Ectodermal cell (in vitro differentiated cells): ENCODE results near the gene DCBLD1.

Experiments used
- H3K27ac ChIP-seq: 2 replicates; pipeline ENCODE4 v1.7.0; 2013; ENCODE audit warnings: mild to moderate bottlenecking, low read depth, low read length; ENCODE audit not compliant: insufficient read depth, poor library complexity, severe bottlenecking
- H3K27me3 ChIP-seq: 2 replicates; pipeline ENCODE4 v1.7.0; 2013; ENCODE audit warnings: mild to moderate bottlenecking, low read length; ENCODE audit not compliant: insufficient read depth, control insufficient read depth, poor library complexity, severe bottlenecking
- H3K36me3 ChIP-seq: one replicate; pipeline ENCODE4 v1.7.0; 2013; ENCODE audit warnings: low read length; ENCODE audit not compliant: control insufficient read depth, insufficient read depth
- H3K4me1 ChIP-seq: one replicate; pipeline ENCODE4 v1.7.0; 2013; ENCODE audit warnings: low read length; ENCODE audit not compliant: control insufficient read depth, insufficient read depth
- H3K4me3 ChIP-seq: 2 replicates; pipeline ENCODE4 v1.7.0; 2013; ENCODE audit warnings: low read depth, low read length, control low read depth; ENCODE audit not compliant: insufficient read depth
- H3K9me3 ChIP-seq: 2 replicates; pipeline ENCODE4 v1.7.0; 2013; ENCODE audit warnings: mild to moderate bottlenecking, low read length, moderate library complexity; ENCODE audit not compliant: control insufficient read depth
- WGBS, 2 experiments: methylation state at CpG; one replicate each; pipeline ENCODE4 v1.1.7; 2013; ENCODE audit warnings: missing lambda C conversion rate in 2 of 2; 5-methylcytosine and 5-hydroxymethylcytosine counted together

The DCBLD1 gene

GRCh38 chr6:117496383-117496990 is 14.0 kb downstream of the DCBLD1 start:
- no peak overlapping the region for H3K27ac ChIP-seq
- H3K27me3 ChIP-seq = no peaks in the 10 kb centered on the region
- H3K9me3 ChIP-seq = no peaks in the 10 kb centered on the region
- 78 to 100% methylated on average over 1 of the region's 1 CpG for WGBS, 2 experiments
- H3K4me1 ChIP-seq = no peaks in the 10 kb centered on the region
- H3K4me3 ChIP-seq = no peak overlapping the region
- H3K36me3 ChIP-seq = no peaks in the 10 kb centered on the region

- Histone ChIP-seq H3K36me3 (no peaks in the 10 kb centered on the region), H3K9me3 (no peaks in the 10 kb centered on the region), H3K27ac (no peak overlapping the region), H3K27me3 (no peaks in the 10 kb centered on the region), H3K4me3 (no peak overlapping the region), H3K4me1 (no peaks in the 10 kb centered on the region)
- 89% methylated on average over 1 of the region's 1 CpG for WGBS, 2 experiments
Measured at GRCh38 chr6:117497237-117497636, 14.8 kb downstream of the DCBLD1 start.

GRCh38 chr6:117498159-117498558 is 15.7 kb downstream of the DCBLD1 start:
- WGBS, 2 experiments = 47 to 100% methylated on average over 1 to 2 of the region's 2 CpGs
- Histone ChIP-seq H3K9me3 (no peaks in the 10 kb centered on the region), H3K27me3 (no peaks in the 10 kb centered on the region), H3K4me1 (no peaks in the 10 kb centered on the region), H3K27ac (no peak overlapping the region), H3K4me3 (no peak overlapping the region), H3K36me3 (no peaks in the 10 kb centered on the region)

GRCh38 chr6:117501722-117502121 is 19.2 kb downstream of the DCBLD1 start:
- WGBS, 2 experiments = 74 to 77% methylated on average over 2 of the region's 2 CpGs
- no peaks in the 10 kb centered on the region for H3K4me1 ChIP-seq
- no peaks in the 10 kb centered on the region for H3K36me3 ChIP-seq
- H3K27ac ChIP-seq = no peak overlapping the region
- H3K27me3 ChIP-seq = no peaks in the 10 kb centered on the region
- no peak overlapping the region for H3K4me3 ChIP-seq
- H3K9me3 ChIP-seq = no peaks in the 10 kb centered on the region

GRCh38 chr6:117502580-117502979 is 20.1 kb downstream of the DCBLD1 start:
- no peak overlapping the region for H3K4me3 ChIP-seq
- H3K27ac ChIP-seq = no peak overlapping the region
- no peaks in the 10 kb centered on the region for H3K36me3 ChIP-seq
- WGBS, 2 experiments = 80% methylated on average over 1 of the region's 1 CpG; no CpG with 5 or more reads in 1 of the 2 experiments
- no peaks in the 10 kb centered on the region for H3K4me1 ChIP-seq
- no peaks in the 10 kb centered on the region for H3K27me3 ChIP-seq
- no peaks in the 10 kb centered on the region for H3K9me3 ChIP-seq

- H3K36me3 ChIP-seq = no peaks in the 10 kb centered on the region
- H3K4me3 ChIP-seq = no peak overlapping the region
- no peaks in the 10 kb centered on the region for H3K4me1 ChIP-seq
- H3K9me3 ChIP-seq = no peaks in the 10 kb centered on the region
- 88 to 95% methylated on average over 2 of the region's 2 CpGs for WGBS, 2 experiments
- no peaks in the 10 kb centered on the region for H3K27me3 ChIP-seq
- no peak overlapping the region for H3K27ac ChIP-seq
Measured at GRCh38 chr6:117503211-117503610, 20.7 kb downstream of the DCBLD1 start.

GRCh38 chr6:117504478-117505144 is 22.1 kb downstream of the DCBLD1 start:
- Histone ChIP-seq H3K4me3 (no peak overlapping the region), H3K9me3 (no peaks in the 10 kb centered on the region), H3K4me1 (no peaks in the 10 kb centered on the region), H3K36me3 (no peaks in the 10 kb centered on the region), H3K27ac (no peak overlapping the region), H3K27me3 (no peaks in the 10 kb centered on the region)
- 93 to 96% methylated on average over 5 to 7 of the region's 7 CpGs for WGBS, 2 experiments

- no peaks in the 10 kb centered on the region for H3K4me1 ChIP-seq
- 84 to 96% methylated on average over 4 of the region's 4 CpGs for WGBS, 2 experiments
- no peaks in the 10 kb centered on the region for H3K36me3 ChIP-seq
- H3K4me3 ChIP-seq = no peak overlapping the region
- H3K27ac ChIP-seq = no peak overlapping the region
- H3K27me3 ChIP-seq = no peaks in the 10 kb centered on the region
- H3K9me3 ChIP-seq = no peaks in the 10 kb centered on the region
Measured at GRCh38 chr6:117505311-117505710, 22.8 kb downstream of the DCBLD1 start.

- H3K36me3 ChIP-seq = no peaks in the 10 kb centered on the region
- WGBS, 2 experiments = 77 to 92% methylated on average over 2 of the region's 3 CpGs
- H3K9me3 ChIP-seq = no peaks in the 10 kb centered on the region
- no peak overlapping the region for H3K4me3 ChIP-seq
- no peaks in the 10 kb centered on the region for H3K27me3 ChIP-seq
- no peak overlapping the region for H3K27ac ChIP-seq
- H3K4me1 ChIP-seq = no peaks in the 10 kb centered on the region
Measured at GRCh38 chr6:117506180-117506835, 23.8 kb downstream of the DCBLD1 start.

- Histone ChIP-seq H3K27me3 (no peaks in the 10 kb centered on the region), H3K4me3 (no peak overlapping the region), H3K4me1 (no peaks in the 10 kb centered on the region), H3K9me3 (no peaks in the 10 kb centered on the region), H3K36me3 (no peaks in the 10 kb centered on the region), H3K27ac (no peak overlapping the region)
- 100% methylated on average over 1 of the region's 2 CpGs; no CpG with 5 or more reads in 1 of the 2 experiments for WGBS, 2 experiments
Measured at GRCh38 chr6:117506907-117507306, 24.4 kb downstream of the DCBLD1 start.
